ENCODE results near the gene RBM4.

Gene RBM4

DNA sequence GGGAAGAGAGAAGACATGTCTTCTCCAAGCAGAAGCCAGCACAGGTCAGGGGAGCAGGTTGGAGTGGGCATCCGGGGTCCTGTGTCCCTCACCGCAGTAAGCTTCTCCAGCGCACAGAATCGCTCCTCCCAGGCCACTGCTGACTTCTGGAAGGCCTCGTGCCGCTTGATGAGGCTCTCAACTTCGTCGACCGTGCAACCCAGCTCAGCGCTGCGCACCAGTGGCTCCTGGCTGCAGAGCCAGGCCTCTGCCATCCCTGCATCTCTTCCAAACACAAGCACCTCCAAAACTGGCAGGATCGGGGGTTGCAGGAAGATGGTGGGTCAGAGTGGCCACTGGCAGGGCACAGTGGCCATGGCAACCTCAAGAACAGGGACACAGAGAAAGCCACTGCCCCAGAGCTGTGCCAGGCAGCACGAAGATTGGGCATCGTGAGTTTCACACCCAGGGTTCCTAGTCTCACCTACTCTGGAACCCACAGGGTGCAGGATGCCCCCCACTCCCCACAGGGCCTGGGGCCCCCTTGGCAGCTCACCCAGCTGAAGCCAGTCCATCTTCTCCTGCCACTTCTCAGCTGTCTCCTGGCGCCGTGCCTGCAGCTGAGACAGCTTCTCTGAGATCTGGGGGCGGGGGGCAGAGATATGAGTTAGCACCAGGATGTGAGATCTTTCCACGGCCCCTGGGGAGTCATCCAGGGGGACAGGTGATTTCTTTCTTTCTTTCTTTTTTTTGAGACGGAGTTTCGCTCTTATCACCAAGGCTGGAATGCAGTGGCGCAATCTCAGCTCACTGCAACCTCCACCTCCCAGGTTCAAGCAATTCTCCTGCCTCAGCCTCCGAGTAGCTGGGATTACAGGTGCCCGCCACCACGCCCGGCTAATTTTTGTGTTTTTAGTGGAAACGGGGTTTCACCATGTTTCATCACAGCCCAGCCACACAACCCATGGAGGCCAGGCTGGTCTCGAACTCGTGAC is 50.3 kb downstream of the RBM4 start:
- no peak for DNase-seq (ENCODE audit: low read depth)

DNA sequence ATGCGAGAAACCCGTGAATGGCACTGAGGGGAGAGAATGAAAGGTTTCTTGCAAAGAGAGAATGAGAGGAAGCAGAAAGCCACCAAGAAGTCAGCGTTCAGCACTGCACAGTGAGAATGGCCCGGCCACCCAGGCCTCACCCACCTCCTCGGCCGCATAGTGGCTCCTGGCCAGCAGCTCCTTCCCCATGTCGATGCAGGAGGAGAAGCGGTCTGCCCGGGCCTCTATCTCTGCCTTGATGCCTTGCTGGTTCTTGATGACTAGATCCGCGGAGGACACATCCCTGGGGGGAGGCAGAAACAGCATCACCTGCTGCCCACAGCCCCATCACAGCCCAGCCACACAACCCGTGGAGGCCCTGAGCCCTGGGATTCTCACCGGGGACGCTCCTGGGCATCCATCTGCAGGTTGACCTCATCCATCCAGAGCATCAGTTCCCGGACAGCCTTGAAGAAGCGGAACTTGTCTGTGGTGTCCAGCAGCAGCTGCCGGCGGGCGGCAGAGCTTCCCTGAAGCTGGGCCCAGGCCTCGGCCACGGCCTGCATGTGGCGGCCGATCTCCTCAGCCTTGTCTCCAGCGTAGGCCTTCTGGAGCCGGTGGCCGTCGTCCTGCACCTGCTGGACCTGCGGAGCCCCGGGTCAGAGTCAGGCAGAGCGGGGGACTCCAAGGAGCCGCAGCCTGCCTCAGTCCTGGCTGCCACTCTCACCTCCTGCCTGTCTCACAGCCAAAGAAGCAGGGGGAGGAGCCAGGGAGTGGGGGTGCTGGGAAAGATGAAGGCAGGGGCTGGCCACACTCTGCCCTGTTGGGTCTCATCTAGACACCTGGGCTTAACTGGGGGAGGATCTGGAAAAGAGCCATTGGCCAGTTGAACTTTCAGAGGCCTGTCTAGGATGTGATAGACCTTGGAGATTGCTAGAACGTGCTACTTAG is 51.4 kb downstream of the RBM4 start:
- no peak for DNase-seq (ENCODE audit: low read depth)

DNA sequence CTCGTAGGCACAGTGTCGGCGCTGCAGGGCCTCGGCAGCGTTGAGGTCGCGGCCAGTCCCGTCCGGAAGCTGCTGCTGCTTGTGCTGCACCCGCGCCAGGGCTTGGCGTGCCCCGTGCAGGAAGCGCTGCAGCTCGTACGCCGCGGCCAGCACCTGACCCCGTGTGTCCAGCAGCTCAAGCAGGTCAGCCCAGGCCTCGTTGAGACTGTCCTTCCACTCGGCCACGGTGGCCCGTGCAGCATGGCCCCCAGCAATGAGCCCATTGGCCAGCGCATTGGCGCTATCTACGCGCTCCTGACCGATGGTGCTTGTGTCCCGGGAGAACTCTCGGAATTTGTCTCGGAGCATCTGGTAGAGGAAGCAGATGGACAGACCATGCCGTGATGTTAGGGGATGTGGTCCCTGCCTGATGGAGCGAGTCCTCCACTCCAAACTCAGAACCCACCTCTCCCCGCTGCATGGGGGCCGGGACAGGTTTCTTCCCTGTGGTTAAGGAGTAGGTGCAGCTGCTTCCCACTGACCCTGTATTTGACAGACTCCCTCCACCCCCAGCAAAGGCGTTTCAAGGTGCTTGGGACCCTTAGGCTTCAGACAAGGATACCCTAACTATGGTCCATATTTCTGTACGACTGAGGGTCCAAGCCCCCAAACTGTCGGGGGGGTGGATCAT is 52.9 kb downstream of the RBM4 start:
- no peak for DNase-seq (ENCODE audit: low read depth)

DNA sequence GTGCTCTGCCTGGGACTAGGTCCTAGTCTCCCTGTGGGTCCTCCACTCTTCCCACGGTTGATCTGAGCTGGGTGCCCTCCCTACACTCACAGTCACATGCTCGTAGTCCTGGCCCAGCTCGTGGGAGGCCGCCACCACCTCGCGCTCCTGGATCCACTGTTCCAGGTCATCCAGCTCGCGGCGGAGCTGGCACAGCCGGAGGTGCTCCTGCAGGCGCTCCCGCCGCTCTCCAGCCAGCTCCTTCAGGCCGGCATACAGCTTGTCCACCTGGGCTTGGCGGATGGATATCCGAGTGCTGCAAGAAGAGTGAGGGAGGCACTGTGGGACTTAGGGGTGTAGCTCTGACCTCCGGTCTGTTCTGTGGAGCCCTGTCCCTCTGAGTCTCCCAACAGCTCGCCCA is 53.9 kb downstream of the RBM4 start:
- no peak for DNase-seq (ENCODE audit: low read depth)

DNA sequence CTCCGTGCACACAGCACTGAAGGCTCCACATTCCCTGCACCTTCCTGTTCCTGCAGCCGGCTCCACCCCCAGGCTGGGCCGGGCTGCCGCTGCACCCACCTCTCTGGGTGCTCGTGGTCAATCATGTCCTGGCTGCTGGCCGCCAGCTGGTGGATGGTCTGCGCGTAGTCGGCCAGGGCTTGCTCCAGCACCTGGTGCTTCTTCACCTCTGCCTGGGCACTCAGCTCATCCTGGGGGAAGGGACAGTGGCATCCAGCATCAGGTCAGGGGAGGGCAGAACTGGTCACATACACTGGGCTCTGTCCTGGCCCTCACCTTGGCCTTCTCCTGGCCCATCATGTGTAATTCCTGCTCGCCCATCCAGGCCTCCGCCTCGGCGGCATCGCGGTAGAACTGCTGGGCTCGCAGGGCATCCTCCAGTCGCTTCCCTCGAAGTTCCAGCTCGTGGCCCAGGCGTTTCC is 54.4 kb downstream of the RBM4 start:
- DNase-seq (ENCODE audit: low read depth), result no peak

DNA sequence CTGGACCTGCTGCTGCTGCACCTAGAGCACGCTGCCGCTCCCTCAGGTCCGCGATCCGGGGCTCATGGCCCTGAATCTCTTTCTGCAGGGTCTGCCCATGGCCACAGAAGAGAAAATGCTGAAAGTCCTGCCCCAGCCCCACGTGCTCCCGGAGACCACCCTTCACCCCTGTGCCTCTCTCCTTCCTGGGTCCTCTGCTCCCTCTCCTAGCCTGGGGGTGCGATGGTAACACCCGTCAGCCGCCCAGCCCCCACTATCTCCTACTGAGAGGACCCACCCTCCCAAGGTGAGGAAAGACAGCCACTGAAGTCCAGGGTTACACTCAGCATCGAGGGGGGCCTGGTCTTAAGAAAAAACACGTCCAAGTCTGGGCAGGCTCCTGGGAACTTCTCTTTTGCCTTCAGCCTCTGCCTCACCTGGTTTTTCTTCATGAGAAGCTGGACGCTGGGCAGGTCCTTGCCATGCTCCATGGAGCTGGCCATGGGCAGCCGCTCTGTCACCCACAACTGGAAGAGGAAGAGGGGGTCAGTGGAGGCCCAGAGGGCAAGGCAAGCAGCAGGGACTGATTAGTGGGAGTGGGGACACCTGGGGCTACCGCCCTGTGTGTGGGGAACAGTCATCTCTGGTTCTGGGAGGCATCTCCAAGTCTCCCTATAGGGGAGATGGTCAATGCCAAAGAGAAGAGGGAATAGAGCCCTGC is 55.0 kb downstream of the RBM4 start:
- no peak for DNase-seq (ENCODE audit: low read depth)

DNA sequence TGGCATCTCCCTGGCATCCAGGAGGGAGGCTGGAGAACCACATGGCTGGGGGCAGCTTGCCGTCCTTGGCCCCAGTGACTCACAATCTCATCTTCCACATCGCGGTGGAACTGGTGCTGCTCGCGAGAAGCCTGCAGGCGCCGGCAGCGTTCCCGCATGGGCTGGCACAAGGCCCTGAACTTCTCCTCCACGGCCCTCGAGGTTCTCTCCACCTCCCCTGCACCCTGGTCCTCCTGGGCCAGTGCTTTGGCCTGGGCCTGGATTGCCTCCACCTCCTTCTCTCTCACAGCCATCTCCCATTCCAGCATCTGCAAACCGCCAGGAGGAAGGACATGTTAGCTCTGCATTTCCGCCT is 55.5 kb downstream of the RBM4 start:
- no peak for DNase-seq (ENCODE audit: low read depth)

DNA sequence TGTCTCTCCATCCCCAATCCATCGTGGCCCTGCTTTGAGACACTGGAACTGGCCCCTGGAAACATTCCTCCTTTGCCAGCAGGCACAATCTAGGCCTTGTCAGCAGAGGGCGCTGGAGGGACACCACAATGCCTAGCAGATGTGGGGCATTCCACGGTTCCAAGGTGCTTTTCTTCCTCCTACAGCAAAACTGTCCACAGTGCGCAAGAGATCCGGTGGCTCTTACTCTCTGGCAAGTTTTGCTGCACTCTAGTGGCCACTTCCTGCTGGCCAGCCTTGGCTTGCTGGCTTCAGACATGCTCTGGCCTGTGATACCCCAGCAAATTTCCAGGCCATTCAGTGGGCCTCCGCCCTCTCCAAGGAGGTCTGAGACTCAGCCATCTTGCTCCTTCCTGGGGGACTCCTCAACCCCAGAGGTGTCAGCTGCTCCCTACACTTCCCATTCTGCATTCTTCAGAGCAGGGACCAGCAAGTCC is 56.3 kb downstream of the RBM4 start:
- DNase-seq (ENCODE audit: low read depth), result peak; percentile 81
